GM21390 (cell line): ENCODE measurements around the gene ARHGAP6.
A peak's percentile ranks its signal among the peaks of the same experiment; 100 is the strongest.

Experiments
- ATAC-seq: cut with Tn5 transposase; IDR thresholded peaks from one replicate; pipeline ENCODE4 v1.9.1; 2021; ENCODE audit not compliant: unreplicated experiment

The ARHGAP6 gene

DNA sequence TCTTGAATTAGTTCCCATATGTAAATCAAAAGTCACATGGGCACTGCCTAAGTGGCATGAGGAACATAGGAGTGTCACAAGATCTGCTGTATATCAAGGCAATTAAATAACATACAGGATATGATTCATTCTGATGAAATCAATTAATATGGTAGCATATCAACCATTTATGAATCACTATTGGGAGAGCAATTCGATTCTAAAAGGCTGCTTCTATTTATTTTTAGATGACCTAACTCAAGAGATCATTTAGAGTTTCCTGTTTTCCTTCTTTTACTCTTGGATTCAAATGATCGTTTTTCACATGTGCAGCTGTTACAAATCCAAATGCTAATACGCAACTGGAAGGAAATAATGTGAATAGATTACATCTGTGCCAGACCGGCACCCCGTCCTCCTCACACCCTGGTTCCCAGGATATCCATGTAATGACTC, 472.7 kb downstream of the ARHGAP6 start:
- no peak for ATAC-seq

DNA sequence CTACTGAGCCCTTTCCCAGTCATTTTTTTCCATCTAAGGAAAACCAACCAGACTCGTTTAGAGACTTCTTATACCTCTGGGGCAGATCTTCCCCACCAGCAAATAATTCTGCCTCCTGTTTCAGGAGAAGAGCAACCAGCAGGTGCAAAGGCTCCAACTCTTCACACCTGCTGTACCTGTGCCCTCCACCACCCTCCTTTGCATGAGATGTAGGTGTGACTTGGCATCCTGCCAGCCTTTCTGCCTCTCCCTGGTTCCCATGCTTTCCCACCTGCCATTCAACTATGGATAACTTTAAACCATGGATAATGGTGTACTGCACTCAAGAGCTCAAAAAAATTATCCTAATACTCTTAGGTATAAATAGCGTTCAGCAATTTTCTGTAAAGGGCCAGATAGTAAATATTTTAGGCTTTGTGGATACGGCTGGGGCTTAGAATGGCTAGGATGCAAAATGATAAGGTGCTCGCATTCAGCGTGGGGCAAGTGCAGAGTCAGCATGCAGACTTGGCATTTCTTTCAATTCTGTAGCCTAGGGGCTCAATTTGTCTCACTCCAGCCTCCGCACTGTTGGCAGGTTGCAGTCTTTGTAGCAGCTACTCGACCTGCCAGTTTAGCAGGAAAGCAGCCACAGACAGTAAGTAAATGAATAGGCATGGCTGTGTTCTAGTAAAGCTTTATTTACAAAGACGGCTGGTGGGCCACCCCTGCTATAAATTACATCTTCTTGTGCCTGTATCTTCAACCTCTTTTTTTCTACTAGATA, 474.8 kb downstream of the ARHGAP6 start:
- ATAC-seq: no peak

DNA sequence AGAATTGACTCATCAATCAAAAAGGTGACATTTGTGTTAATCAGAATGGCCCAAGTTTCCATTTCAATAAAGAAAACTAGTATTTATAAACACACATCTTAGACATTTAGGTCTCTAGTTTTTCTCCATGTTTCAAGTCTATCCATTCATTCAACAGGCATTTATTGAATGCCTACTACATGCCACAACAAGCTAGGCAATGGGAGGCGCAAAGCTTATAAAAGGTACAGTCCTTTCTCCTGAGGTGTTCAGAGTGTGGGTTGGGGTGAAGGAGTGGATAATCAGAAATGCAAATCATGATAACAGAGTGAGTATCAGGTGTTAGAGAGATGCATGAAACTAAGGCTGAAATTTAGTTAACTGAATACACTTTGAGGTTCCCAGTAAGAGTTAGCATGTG, 476.6 kb downstream of the ARHGAP6 start:
- ATAC-seq: no peak

DNA sequence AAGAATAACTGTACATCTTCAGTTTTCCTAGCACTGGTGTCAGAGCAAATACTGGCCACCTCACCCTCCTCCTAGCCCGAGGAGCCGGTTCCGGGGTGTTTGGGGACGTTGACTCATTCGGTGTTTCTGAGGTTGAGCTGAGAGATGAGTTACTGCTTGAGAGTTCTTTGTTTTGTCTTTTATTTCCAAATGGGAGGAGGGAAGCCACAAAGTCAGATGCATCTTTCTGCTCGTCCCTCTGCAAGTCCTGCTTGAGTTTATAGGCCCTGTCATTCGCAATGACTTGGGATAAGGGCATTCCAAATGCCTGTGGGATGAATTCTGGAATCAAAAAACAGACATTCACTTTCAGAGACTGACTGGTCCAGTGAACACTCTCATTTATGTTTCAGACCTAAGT, 477.1 kb downstream of the ARHGAP6 start:
- ATAC-seq: no peak

DNA sequence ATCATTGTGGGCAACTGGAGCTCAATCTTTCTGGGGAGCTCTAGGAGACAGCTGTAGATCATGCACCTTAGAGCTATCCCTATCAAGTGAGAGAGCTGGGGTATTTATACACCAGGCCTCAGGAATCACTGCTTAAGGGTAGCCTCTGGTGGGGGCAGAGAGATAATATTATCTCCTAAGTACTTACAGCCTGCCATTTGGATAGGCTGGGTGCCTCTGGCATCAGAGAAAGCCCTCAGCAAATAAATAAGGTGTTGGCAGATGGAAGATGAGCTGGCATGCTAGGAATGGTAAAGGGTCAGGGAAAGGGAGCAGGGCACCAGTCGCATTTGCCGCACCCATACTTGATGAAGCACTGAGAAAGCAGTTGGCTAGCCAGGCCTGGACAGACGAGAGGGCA, 478.7 kb downstream of the ARHGAP6 start:
- no peak for ATAC-seq

DNA sequence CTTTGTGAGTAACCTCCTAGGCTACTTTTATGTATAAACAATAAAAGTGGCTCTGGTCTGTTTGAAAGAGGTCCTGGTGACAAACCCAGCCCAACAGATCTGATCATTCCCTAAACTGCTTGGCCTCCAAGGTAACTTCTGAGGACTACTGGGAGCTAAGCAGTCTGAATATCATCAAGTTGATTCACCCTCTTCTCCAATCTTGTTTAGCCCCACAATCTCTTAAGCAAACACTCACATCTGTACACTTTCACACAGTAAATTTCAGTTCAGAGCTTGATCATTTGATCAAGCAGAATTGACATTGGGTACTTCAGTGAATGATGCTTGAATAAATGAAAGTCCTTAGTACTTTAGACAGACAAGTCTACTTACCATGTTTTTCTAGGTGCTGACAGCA, 479.9 kb downstream of the ARHGAP6 start:
- no peak for ATAC-seq

DNA sequence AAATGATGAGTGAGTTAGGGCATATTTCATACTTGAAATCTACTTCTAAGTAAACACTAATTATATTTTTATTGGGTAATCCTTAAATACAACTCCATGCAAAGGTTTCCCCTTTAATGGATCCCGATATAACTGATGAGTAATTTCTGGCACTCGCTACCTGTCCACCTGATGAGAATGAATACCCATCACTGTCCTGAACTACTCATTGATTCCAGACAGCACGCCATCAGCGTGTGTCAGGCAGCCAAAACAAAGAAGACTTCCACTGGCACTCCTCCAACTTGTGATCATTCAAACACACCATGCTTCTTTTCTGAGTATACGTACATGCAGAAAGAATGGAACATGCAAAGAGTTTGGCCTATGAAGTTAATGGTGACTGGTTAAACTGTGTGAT, 485.1 kb downstream of the ARHGAP6 start:
- ATAC-seq: no peak

DNA sequence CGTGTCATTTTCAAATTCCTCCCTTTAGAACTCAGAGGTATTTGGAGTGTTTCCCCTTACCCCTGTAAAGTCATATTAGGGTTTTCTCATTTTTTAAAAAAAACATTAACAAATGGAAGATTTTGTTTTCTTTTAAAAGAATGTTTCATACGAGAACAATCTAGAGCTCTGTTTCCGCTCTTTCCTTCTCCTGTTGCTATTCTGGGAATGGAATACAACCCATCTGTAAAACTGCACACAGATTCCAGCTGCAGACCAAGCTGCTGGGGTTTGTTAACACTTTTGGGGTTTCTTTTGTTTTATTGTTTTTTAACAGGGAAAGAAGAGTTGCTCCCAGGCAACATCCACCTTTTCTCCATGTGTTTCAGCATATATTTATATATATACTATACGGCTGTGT, 493.3 kb downstream of the ARHGAP6 start:
- ATAC-seq: no peak

DNA sequence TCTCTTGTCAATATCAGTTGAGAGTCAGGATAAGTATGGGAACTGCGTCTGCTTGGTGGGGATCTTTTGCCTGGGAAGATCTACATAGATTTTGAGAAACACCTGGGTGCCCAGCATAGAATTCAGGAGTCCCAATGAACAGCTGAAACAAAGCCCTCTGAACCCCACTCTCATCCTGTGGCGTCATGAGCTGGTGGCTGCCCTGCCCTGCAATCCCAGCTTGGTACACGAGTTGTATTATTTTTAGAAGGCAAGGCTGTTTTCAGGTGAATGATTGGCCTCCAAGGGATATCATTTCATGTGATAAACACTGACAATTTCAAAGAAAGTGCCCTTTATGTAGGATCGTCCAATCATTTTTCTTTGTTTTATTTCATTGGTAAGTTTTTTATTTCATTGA, 493.8 kb downstream of the ARHGAP6 start:
- no peak for ATAC-seq

DNA sequence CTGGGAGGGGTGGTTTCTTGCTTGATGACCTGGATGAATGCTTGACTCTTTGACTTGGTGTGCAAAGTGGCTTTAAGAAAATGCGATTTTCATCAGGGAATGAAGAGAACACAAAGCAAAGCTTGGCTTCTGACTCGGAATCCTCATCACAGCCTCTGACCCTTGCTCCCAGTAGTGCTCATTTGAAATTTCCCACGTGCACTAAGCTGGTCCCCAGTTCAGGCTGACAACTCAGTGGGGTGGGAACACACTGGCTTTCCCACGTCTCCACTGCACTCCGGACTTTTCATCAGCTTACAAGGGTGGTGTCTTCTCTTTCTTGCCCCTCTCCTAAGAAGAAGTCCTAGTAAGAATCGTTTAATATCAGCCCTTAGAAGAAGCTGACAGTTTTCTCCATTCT, 501.3 kb downstream of the ARHGAP6 start:
- ATAC-seq: no peak

DNA sequence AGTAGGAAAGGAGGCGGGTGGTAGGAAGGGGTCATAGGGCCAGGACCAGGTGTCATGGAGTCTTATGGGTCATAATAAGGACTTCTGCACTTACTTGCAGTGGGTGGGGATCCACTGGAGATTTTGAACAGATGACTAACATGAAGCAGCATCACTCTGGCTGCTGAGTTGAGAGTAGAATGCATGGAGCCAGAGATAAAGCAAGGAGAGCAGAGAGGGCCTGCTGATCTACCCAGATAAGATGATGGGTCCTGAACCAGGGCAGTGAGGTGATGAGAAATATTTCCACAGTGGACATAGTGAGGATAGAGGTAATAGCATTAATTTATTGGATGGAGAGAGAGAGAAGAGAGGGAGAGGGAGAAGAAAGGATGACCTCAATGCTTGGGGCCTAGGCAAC, 506.6 kb downstream of the ARHGAP6 start:
- ATAC-seq: no peak

DNA sequence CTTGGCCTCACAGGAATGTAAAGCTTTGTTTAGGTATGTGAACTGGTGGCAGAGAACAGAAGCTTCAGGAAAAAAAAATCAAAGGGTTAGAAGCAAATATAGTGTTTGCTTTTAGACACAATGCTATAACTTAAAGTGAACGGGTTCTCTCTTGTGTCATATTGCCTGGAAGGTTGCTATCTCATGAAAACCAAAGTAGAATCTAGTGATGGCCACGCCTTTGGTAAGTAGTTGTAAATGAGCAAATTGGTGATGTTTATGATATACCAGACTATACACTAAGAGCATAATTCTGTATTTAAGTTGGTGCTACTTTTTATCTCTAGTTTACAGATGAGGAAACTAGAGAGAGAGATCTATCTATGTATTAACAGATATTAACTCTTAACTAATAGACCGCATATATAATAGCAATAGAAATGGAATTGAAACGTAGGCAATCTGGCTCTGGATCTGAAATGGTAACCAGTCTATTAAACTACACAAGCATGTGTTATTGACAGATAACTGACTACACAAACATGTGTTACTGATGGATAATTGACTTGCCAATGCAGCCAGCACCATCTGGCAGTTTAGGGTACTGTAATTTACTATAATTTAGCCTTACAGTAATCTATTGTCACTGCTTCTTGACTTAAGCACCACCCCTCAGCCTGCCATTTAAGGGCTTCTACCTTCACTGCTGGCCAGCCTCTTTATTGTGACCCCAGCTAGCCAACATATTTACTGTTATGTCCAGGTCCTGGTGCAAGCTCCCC, 513.7 kb downstream of the ARHGAP6 start:
- ATAC-seq: no peak

DNA sequence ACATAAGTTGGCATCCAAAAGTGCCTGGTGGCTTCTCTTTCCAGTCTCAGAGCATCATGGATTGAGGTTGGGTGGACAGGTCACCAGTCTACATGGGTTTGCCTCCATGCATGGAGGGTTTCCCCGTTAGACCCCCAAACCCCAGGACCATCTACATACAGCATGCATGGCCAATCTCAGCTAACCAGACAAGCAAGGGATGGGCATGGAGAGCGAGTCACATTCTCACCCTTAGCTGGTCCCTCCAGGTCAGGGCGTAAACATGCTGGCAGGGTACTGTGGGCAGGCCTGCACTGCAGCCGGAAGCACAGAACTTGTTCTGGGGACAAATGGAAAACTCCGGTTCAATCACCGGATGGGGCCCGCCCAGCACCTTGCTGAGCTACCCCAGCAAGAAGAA, 517.3 kb downstream of the ARHGAP6 start:
- no peak for ATAC-seq

DNA sequence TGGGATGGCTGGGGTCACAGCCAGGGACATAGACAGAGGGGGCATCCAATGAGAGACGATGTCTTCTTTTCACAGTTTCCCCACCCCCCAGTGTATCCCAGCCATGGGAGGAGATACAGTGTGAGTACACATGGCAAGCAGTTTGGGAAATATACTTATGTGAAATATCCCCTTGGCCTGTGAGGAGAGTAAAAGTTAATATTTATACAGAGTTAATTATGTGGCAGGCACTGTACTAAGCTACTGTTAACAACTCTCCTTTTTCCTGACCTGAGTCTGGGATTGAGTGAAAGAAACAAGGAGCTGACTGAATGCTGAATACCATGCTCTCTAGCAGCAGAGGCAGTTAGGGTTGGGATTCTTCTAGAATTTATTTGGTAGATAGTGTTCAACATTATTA, 519.3 kb downstream of the ARHGAP6 start:
- ATAC-seq: no peak

DNA sequence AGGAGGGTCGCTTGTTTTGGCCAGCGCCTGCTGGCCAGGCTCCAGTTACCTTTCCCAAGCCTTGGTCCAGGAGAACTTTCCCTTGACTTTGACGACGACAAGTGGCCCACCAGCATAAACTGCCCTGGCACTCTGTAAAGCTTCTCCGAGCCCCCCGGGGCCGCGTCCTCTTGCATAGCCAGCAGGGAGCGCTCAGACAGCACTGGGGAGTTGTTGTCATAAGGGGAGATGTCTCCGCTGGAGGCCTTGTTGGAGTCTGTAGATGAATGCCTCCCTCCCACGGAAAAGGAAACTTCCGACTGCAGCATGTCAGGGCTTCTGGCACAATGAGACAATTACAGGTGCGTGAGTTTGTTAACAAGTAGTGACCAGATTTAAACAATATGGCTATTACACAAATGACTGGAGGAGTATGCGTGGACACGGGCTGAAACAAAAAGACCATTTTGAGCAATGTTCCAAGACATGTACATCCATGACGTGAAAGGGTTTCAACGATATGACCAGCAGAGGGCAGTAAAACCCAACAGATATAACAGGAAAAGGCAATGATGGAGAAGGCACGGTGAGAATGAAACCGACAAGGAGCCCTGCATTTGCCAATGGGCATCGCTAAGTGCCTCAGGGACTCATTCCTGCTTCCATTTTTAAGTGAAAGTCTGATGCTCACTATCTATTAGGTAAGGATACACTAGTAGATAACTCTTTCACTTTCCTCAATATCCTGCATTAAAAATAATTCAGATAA, 521.6 kb downstream of the ARHGAP6 start:
- ATAC-seq: peak; percentile 71

DNA sequence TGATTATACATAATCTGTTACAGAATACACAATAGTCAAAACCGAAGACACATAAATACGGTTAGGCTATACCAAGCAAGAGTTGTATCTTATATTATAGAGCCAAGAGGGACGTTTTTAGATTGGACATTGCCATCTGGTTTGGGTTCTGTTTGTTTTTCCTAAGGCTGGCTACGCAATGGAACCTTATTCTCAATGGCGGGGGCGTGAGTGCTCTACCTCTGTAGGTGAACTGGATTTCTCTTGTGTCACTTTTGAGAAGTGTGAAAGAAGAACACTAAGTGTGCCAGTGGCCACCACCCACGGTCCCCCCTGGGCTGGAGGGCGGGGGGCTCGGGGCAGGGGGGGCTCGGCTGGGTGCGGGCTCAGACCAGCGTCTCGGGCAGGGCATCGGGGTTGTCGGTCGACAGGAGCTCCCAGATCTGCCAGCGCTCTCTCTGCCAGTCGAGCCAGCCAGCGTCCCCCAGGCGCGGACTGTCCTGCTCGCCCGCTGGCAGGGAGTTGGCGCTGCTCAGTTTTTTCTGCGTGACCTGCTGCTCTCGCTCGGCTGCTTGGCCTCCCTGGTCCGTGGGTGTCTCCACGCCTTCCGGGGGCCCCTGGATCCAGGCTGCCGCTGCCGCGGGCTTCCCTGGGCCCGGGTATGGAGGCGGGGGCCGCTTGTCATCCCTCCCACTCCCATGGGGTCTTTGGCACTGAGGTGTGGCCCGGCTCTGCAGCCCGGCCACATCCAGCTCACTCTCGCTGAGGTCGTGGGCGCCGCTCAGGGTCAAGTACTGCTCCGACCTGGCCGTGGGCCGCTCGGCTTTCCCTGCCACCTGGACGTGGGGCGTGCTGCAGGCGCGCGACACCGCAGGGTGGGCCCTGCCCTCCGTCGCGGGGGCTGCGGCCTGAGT, 527.0 kb downstream of the ARHGAP6 start:
- no peak for ATAC-seq

DNA sequence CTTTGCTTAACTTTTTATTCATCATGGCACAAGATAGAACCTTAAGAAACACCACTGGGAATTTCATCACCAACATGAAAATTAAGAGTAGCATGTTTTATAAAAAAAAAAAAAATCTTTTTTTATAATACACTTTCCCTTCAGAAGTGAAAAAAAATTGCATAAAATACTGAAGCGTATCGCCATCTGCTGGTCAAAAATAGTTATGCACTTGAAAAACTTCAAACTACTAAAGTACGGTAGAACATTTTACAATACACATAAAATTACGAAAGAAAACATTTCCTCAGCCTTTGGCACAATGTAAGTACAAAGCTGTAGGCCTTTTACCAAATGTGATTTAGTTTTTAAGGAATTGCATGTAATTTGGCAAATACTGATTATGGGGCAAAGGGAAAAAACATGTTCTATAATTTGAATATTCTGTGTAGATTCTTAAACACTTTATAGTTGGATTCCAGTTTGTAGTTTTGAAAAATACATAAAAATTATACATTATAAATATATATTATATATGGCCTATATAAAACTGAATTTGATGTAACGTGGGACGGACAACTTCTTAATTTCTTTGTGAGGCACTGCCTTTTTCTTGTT, 528.1 kb downstream of the ARHGAP6 start:
- no peak for ATAC-seq

DNA sequence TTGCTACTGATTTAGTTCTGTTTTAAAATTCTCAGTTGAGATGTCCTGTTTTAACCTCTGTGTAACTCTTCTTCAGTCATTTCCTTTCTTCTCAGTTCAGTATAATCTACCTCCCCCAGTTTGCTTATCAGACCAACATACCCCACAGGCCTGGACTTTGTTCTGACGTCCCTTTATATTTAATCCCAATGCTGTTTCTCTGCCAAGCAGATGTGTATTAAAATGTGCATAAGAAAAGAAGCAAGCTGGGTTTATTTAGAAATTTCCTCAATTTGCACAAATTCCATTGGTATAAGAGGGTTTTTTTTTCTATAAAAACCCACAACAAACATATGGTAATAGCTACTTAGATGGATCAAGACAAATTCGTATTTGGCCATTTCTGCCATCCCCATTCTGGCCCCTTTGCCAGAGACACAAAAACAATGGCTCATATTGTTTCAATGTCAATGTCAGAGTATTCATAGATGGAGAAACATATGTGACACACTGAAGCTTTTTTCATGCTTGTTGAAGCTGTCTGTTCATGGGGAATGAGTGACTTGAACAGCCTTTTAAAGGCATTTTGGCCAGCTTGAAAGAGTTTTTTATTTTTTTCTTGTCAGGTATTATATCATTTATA, 530.0 kb downstream of the ARHGAP6 start:
- ATAC-seq: no peak

DNA sequence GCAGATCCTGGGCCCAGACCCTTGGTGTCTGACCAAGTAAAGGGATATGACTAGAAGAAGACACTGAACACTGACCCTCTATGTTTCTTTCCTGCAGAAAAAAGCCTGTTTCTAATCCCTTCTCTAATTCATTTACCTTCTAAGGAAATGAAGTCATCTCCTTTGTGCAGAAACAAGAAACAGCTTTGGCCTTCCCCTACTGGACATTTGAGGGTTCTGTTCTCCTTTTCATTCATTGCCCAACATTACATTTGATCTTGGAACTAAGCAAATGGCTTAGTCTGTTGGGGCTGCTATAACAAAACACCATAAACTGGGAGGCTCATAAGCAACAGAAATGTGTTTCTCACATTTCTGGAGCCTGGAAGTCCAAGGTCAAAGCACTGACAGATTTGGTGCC, 534.6 kb downstream of the ARHGAP6 start:
- ATAC-seq: no peak

DNA sequence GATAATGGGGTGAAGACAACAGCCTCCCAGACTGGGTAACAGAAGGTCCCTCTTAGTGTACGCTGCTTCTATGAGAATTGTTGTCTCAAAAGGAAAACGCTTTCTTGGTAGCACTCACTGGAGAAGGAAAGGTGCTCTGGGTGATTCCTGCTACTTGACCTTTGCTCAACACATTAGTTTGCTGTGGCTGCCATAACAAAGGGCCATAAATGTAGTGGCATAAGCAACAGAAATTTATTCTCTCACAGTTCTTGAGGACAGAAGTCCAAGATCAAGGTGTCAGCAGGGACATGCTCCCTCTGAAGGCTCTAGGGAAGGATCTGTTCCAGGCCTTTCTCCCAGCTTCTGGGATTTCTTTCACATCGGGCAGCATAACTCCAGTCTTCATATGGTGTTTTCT, 535.6 kb downstream of the ARHGAP6 start:
- no peak for ATAC-seq
